GM19193 (cell line): ENCODE results near the gene NRAP.

Experiments used
- POLR2A ChIP-seq: IDR thresholded peaks from 4 replicates; pipeline ENCODE4 v1.6.1; 2011; ENCODE audit not compliant: insufficient read depth, insufficient read length; ENCODE audit errors: extremely low read depth

NRAP gene

GRCh38 chr10:113613427-113613826, 50.4 kb downstream of the NRAP start:
- TF ChIP-seq POLR2A: no peak

GRCh38 chr10:113612154-113612553, 51.7 kb downstream of the NRAP start:
- TF ChIP-seq POLR2A: no peak

DNA sequence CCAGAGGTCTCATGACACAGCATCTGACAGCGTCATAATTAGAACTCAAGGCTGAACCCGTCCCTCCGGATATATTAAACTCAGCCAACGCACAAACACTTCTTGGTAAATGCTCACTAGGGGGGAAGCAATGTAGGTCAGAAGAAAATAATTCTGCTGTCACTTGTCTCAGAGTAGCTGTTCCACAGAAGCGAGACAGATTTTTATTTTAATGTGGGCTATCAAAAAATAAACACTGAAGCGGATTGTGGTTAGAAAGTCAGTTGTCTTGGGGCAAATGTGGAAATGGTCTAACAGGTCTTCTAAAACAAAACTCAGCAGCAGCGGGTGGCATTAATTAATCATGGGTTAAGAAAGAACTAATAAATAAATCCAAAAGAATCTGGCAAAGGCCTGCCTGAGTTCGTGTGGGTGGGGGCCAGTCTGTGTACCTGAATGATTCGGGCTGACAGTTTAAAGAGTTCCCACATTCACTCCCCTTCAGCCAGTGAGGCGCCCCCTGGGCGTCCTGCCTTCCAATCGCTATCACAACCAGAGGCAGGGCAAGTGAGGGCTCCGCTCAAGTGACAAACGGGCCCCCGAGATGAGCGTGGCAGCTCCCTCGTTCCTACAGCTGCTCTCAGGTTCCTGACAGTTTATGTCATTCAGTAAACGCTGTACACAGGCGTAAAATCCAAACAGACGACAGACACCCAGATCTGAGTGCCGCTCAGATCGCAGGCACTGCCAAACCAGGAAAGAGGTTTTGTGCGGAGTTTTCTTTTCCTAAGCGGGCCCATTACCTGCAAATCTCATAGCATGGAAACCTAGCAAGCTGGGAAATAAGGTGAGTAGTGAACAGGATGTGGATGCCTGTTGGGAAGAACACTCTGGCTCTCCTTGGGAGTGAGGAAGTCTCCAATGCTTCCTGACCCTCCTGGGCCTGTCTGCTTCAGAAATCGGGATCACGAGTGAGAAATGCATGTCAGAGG, 52.9 kb downstream of the NRAP start:
- TF ChIP-seq POLR2A: no peak

DNA sequence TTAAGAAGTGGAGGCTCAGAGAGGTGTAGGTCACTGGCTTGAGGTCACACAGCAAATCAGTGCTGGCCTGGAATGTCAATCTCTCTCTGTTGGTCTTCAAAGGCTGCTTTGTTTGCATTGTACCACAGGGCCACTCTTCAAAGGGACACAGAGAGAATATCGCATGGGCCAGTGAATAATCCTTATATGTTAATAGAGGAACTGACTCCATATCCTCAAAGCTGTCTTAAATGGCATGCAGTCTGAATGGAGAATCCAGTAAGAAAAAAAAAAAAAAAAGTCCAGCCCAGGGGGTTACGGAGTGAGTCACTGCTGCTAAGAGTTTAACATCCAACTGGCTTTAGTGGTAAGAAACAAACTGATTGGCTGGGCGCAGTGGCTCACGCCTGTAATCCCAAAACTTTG, 54.1 kb downstream of the NRAP start:
- no peak for TF ChIP-seq POLR2A

DNA sequence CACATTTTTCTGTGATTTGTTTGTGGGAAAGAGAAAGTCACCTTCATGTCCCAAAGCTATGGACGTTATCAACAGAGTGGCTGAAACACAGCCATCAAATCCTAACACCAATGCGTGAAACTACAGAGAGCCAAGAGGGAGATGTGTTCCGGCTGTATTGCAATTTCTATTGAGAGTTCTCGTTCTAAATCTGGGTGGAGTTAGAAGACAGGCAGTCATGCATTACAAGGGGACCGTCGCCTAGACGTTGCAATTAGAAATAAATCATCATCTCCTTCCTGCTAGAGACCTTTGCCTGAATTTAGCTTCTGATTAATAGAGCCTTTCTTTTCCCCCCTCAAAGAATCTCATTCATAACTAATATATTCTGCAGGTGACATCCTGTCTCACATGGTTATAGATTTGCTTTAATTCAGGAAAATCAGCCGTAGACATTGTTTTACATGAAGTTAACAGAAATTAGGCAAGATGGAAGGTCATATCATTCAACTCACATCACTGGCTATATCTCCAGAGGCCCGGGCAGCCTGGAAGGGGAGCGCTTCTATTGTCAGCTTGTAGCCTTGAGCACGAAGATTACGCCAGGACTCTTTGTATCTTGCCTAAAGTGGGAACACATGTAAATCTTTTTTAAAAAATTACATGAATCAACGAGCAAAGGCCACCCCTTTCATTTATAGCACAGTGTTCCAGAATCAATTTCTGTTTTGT, 58.4 kb downstream of the NRAP start:
- no peak for TF ChIP-seq POLR2A

GRCh38 chr10:113604572-113604971, 59.3 kb downstream of the NRAP start:
- no peak for TF ChIP-seq POLR2A

GRCh38 chr10:113603057-113603777, 60.6 kb downstream of the NRAP start:
- TF ChIP-seq POLR2A: no peak

DNA sequence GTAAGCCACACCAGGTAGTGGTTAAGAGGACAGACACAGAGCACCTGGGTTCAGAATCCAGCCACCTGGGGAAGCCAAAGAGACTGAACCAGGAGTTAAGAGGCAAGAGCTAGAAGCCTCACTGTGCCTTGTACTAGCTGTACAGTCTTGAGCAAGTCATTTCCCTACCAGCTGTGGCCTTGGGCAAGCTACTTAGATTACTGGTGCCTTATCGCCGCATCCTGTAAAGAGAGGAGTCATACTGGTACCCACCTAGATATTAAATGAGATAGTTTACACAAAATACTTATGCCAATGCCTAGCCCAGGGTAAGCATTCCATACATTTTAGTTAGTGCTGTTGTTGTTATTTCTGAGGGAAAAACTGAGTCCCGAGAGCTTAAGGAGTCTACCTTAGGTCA, 63.3 kb downstream of the NRAP start:
- TF ChIP-seq POLR2A: no peak

- TF ChIP-seq POLR2A: no peak
Measured at GRCh38 chr10:113594652-113595051, 69.2 kb downstream of the NRAP start.

GRCh38 chr10:113592380-113592779, 71.5 kb downstream of the NRAP start:
- no peak for TF ChIP-seq POLR2A

GRCh38 chr10:113590581-113590980, 73.3 kb downstream of the NRAP start:
- TF ChIP-seq POLR2A: no peak

- TF ChIP-seq POLR2A: no peak
Measured at GRCh38 chr10:113589201-113589770, 74.6 kb downstream of the NRAP start.

DNA sequence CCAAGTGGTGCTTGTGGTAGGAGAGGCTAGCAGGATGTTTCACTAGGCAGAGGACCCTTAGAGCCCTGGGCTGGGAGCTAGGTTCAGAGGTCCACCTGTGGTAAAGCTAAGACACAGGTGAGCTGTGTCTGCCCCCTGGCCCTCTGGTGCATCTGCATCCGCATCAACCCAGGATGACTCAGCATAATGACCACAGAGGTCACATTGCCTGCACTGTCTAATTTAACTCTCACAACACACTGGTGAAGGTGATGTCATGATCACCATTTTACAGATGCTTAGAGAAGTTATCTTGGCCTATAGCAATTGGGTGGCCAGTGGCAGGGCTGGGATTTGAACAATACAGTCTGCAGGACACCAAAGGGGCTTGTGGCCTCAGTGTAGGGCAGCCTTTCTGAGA, 77.9 kb downstream of the NRAP start:
- TF ChIP-seq POLR2A: no peak

- TF ChIP-seq POLR2A: no peak
Measured at GRCh38 chr10:113583571-113583970, 80.3 kb downstream of the NRAP start.

DNA sequence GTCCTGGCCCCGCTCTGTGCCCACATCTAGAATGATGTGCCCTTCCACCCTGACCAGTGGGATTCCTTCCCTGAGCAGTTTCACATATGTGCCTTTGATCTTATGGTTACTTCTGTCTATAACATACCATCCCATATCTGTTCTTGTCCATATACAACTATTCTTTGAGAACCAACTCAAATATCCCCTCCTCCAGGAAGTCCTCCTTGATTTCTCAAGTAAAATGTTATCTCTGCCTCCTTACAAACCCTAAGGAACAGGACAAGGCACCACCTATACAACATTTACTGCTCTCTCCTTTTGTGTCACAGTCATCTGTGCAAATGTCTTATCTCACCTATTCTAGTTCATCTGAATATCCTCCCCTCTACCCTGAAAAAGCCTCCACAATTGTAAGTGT, 82.7 kb downstream of the NRAP start:
- TF ChIP-seq POLR2A: no peak

DNA sequence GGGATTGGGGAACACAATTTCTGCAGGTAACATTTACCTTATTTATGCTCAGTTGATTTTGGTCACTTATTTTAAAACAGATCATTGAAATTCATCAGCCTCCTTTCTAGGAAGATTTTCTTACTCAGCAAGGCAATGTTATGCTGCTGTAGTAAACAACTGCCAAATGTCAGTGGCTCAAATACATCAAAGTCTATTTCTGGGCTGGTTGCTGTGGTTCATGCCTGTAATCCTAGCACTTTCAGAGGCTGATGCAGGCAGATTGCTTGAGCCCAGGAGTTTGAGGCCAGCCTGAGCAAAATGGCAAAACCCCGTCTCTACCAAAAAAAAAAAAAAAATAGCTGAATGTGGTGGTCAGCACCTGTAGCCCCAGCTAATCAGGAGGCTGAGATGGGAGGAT, 85.1 kb downstream of the NRAP start:
- TF ChIP-seq POLR2A: no peak

- TF ChIP-seq POLR2A: no peak
Measured at GRCh38 chr10:113576852-113577251, 87.0 kb downstream of the NRAP start.
